Measurements from ENCODE around the gene MCF2L. TPM values are rescaled to one million over a fixed set of nuclear protein-coding genes. Genes with fewer than 3 reads are reported as not detected.

Gene MCF2L
- total RNA-seq, 4 donors from 2014 or later: 46.5 to 89.7 (median 55.0) TPM

- intact Hi-C loops (cut with DNase I; ENCODE audit: low total_unique reads): no loop called here
- 82 to 89% methylated on average over 6 to 16 of the region's 16 CpGs for WGBS, 2 donors
- no peak for TF ChIP-seq CTCF (IDR thresholded peaks at IDR 0.05)
- TF ChIP-seq POLR2A (IDR thresholded peaks at IDR 0.05): no peak
- DNase-seq (ENCODE audit: low spot score in 2 of 2): no peak
- H3K4me3 ChIP-seq (ENCODE audit: low read depth, poor library complexity, severe bottlenecking): no peak overlapping the region
Measured at GRCh38 chr13:113006660-113007059, 37.6 kb downstream of the MCF2L start.

GRCh38 chr13:113008851-113009250 lies 39.8 kb downstream of the MCF2L start:
- no peak for DNase-seq (ENCODE audit: low spot score in 2 of 2)

GRCh38 chr13:113009743-113010509 lies 40.9 kb downstream of the MCF2L start:
- WGBS, 2 donors: 56 to 63% methylated on average over 17 of the region's 17 CpGs
- no peak overlapping the region for H3K4me3 ChIP-seq (ENCODE audit: low read depth, poor library complexity, severe bottlenecking)
- DNase-seq (ENCODE audit: low spot score in 2 of 2): no peak
- intact Hi-C loops (cut with DNase I; ENCODE audit: low total_unique reads): no loop called here
- TF ChIP-seq POLR2A (IDR thresholded peaks at IDR 0.05) (no peak), CTCF (IDR thresholded peaks at IDR 0.05) (no peak)

More at GRCh38 chr13:113008851-113009250, 39.8 kb downstream of the MCF2L start:
- intact Hi-C loops (cut with DNase I; ENCODE audit: low total_unique reads): no loop called here
- no peak overlapping the region for H3K4me3 ChIP-seq (ENCODE audit: low read depth, poor library complexity, severe bottlenecking)
- 86 to 90% methylated on average over 33 of the region's 33 CpGs for WGBS, 2 donors
- no peak for TF ChIP-seq CTCF (IDR thresholded peaks at IDR 0.05)
- TF ChIP-seq POLR2A (IDR thresholded peaks at IDR 0.05): no peak

- TF ChIP-seq CTCF (IDR thresholded peaks at IDR 0.05) (no peak), POLR2A (IDR thresholded peaks at IDR 0.05) (no peak)
- intact Hi-C loops (cut with DNase I; ENCODE audit: low total_unique reads): no loop called here
- 76 to 77% methylated on average over 5 to 6 of the region's 12 CpGs for whole genome bisulfite sequencing, 2 donors
- DNase-seq (ENCODE audit: low spot score in 2 of 2): no peak
- no peak overlapping the region for H3K4me3 ChIP-seq (ENCODE audit: low read depth, poor library complexity, severe bottlenecking)
Measured at GRCh38 chr13:113010510-113010865, 41.5 kb downstream of the MCF2L start.

GRCh38 chr13:113013303-113013702 lies 44.3 kb downstream of the MCF2L start:
- H3K4me3 ChIP-seq (ENCODE audit: low read depth, poor library complexity, severe bottlenecking): no peak overlapping the region
- intact Hi-C loops (cut with DNase I; ENCODE audit: low total_unique reads): no loop called here
- no peak for TF ChIP-seq CTCF (IDR thresholded peaks at IDR 0.05)
- no peak for TF ChIP-seq POLR2A (IDR thresholded peaks at IDR 0.05)
- DNase-seq (ENCODE audit: low spot score in 2 of 2): peak in 1 of 2 donors; percentile 45
- 42 to 62% methylated on average over 9 of the region's 9 CpGs for WGBS, 2 donors
